GM23338 (cell line): ENCODE data around the gene LSM11. TPM values are rescaled to one million over a fixed set of nuclear protein-coding genes. Genes with fewer than 3 reads are reported as not detected.
A peak's percentile ranks its signal among the peaks of the same experiment; 100 is the strongest.

Experiments used
- ATAC-seq: fragments of 200-7000 bp; cut with Tn5 transposase; 3 replicates; pipeline ENCODE4 v1.9.1; 2020
- DNase-seq: peaks from one replicate; pipeline ENCODE4 v3.0.0-alpha.2; 2015; ENCODE audit warnings: low spot score
- H2AFZ ChIP-seq: fragments of 200-600 bp; sonication (generic); 2 replicates; pipeline ENCODE4 v1.8.0; 2016; ENCODE audit warnings: antibody characterized with exemption, mild to moderate bottlenecking, moderate library complexity
- H3F3A ChIP-seq: fragments of 200-600 bp; sonication (generic); replicated peaks from 2 replicates; pipeline ENCODE4 v1.8.0; 2017; ENCODE audit warnings: antibody characterized with exemption, mixed run types, low read depth
- H3K27ac ChIP-seq: fragments of 200-600 bp; sonication (generic); 2 replicates; pipeline ENCODE4 v1.6.1; 2016; ENCODE audit warnings: low read depth
- H3K27me3 ChIP-seq: fragments of 200-600 bp; sonication (generic); 2 replicates; pipeline ENCODE4 v1.8.0; 2016; ENCODE audit warnings: mild to moderate bottlenecking, mixed run types, moderate library complexity; ENCODE audit not compliant: insufficient read depth
- H3K36me3 ChIP-seq: fragments of 200-600 bp; sonication (generic); 2 replicates; pipeline ENCODE4 v1.8.0; 2016; ENCODE audit warnings: mild to moderate bottlenecking; ENCODE audit not compliant: insufficient read depth
- H3K4me1 ChIP-seq: fragments of 200-600 bp; sonication (generic); 2 replicates; pipeline ENCODE4 v1.8.0; 2016; ENCODE audit warnings: mild to moderate bottlenecking, moderate library complexity; ENCODE audit not compliant: insufficient read depth
- H3K4me2 ChIP-seq: fragments of 200-600 bp; sonication (generic); 2 replicates; pipeline ENCODE4 v1.7.1; 2017; ENCODE audit warnings: mixed run types
- H3K4me3 ChIP-seq: fragments of 200-600 bp; sonication (generic); 2 replicates; pipeline ENCODE4 v1.6.1; 2016; ENCODE audit warnings: mixed run types
- H3K79me2 ChIP-seq: fragments of 200-600 bp; sonication (generic); replicated peaks from 2 replicates; pipeline ENCODE4 v1.8.0; 2017; ENCODE audit warnings: mild to moderate bottlenecking; ENCODE audit not compliant: insufficient read depth
- H3K9me2 ChIP-seq: fragments of 200-600 bp; sonication (generic); 2 replicates; pipeline ENCODE4 v1.8.0; 2017; ENCODE audit not compliant: insufficient read depth
- H4K20me1 ChIP-seq: fragments of 200-600 bp; sonication (generic); replicated peaks from 2 replicates; pipeline ENCODE4 v1.8.0; 2017; ENCODE audit warnings: mild to moderate bottlenecking; ENCODE audit not compliant: insufficient read depth
- H3K27ac Mint-ChIP-seq: 2 replicates; pipeline ENCODE4 v1.8.0; 2020; ENCODE audit warnings: inconsistent platforms, mild to moderate bottlenecking, moderate library complexity, mixed read lengths
- H3K27me3 Mint-ChIP-seq: 3 replicates; pipeline ENCODE4 v1.8.0; 2022; ENCODE audit warnings: low read depth, mild to moderate bottlenecking, moderate library complexity, mixed read lengths, inconsistent platforms; ENCODE audit not compliant: insufficient read depth, poor library complexity
- H3K36me3 Mint-ChIP-seq: 3 replicates; pipeline ENCODE4 v1.8.0; 2021; ENCODE audit warnings: low read depth, mild to moderate bottlenecking, inconsistent platforms, moderate library complexity, mixed read lengths
- H3K4me1 Mint-ChIP-seq: 3 replicates; pipeline ENCODE4 v1.8.0; 2020; ENCODE audit warnings: mild to moderate bottlenecking, inconsistent platforms, mixed read lengths
- H3K4me3 Mint-ChIP-seq: 3 replicates; pipeline ENCODE4 v1.8.0; 2021; ENCODE audit warnings: moderate library complexity, mild to moderate bottlenecking, inconsistent platforms, mixed read lengths
- H3K9me3 Mint-ChIP-seq: 3 replicates; pipeline ENCODE4 v1.8.0; 2020; ENCODE audit warnings: moderate library complexity, mild to moderate bottlenecking, inconsistent platforms, mixed read lengths
- CTCF ChIP-seq, 2 experiments: fragments of 200-600 bp in 1 of 2; sonication (generic) in 1 of 2; conservative IDR thresholded peaks; 2 replicates each; pipeline versions ENCODE4 v1.5.1 to v1.6.1; 2016 to 2017; ENCODE audit warnings: antibody characterized with exemption in 2 of 2, low read depth in 2 of 2, mild to moderate bottlenecking in 2 of 2, moderate library complexity in 1 of 2
- EZH2 ChIP-seq: fragments of 200-600 bp; sonication (generic); IDR thresholded peaks from one replicate; pipeline ENCODE4 v1.8.0; 2017; ENCODE audit warnings: antibody characterized with exemption, mild to moderate bottlenecking, low read depth; ENCODE audit not compliant: unreplicated experiment
- EZH2phosphoT487 ChIP-seq: fragments of 200-600 bp; sonication (generic); IDR thresholded peaks from one replicate; pipeline ENCODE4 v1.8.1; 2018; ENCODE audit warnings: antibody characterized with exemption; ENCODE audit not compliant: unreplicated experiment
- JUNB ChIP-seq: IDR thresholded peaks from one replicate; pipeline ENCODE4 v1.6.1; 2016; ENCODE audit warnings: antibody characterized with exemption; ENCODE audit not compliant: unreplicated experiment
- ZNF331 ChIP-seq: fragments of 250-450 bp; sonication (Bioruptor Pico); IDR thresholded peaks from 2 replicates; pipeline ENCODE4 v1.5.0; 2020; ENCODE audit warnings: low read depth, mild to moderate bottlenecking, moderate library complexity
- ZNF462 ChIP-seq: fragments of 250-450 bp; sonication (Bioruptor Pico); IDR thresholded peaks from 2 replicates; pipeline ENCODE4 v1.5.0; 2020; ENCODE audit warnings: mild to moderate bottlenecking, moderate library complexity
- polyA plus RNA-seq: library from polyadenylated mRNA; unstranded; fragments of >200 nt; fragmentation: Nextera tagmentation; extraction: Ambion mirVana; gene quantifications from 2 replicates; pipeline ENCODE4 v1.2.1, GENCODE V29; 2016
- total RNA-seq: library from RNA; depleted of rRNA; stranded (reverse); fragments of >200 nt; shearing (Covaris generic); gene quantifications from 2 replicates; pipeline ENCODE4 v1.2.3, GENCODE V29; 2014

LSM11 gene
- total and polyA plus RNA-seq, 2 experiments from 2014 or later: 1.2 to 3.8 TPM

- Mint-ChIP-seq H3K27me3 (peaks cover 12% of the 10 kb centered on the region), H3K4me3 (no peak overlapping the region), H3K9me3 (no peaks in the 10 kb centered on the region), H3K36me3 (peaks cover 65% of the 10 kb centered on the region), H3K4me1 (peaks cover 5% of the 10 kb centered on the region; the same call in 2 of the 3 replicates), H3K27ac (no peak overlapping the region)
- Histone ChIP-seq H3K27me3 (no peaks in the 10 kb centered on the region), H3K9me2 (no peaks in the 10 kb centered on the region), H2AFZ (no peak overlapping the region), H4K20me1 (peaks cover 16% of the 10 kb centered on the region), H3K79me2 (peaks cover 3% of the 10 kb centered on the region; the same call in 1 of the 2 replicates), H3K36me3 (peaks cover 45% of the 10 kb centered on the region), H3K4me2 (no peak overlapping the region), H3K4me1 (no peaks in the 10 kb centered on the region), H3F3A (no peaks in the 10 kb centered on the region), H3K27ac (no peak overlapping the region), H3K4me3 (no peak overlapping the region)
- DNase-seq: no peak
- no peak for ATAC-seq
- no peak for TF ChIP-seq EZH2
- TF ChIP-seq EZH2phosphoT487: no peak
- no peak for TF ChIP-seq JUNB
- no peak for TF ChIP-seq ZNF331 (CRISPR knock-in tag)
Observed at GRCh38 chr5:157735991-157736390, 7.5 kb upstream of the LSM11 start.

- H3K27me3 ChIP-seq: peaks cover 7% of the 10 kb centered on the region
- peaks cover 4% of the 10 kb centered on the region; the same call in 2 of the 3 replicates for H3K4me1 Mint-ChIP-seq
- H3K27me3 Mint-ChIP-seq: peaks cover 10% of the 10 kb centered on the region
- no peaks in the 10 kb centered on the region for H3F3A ChIP-seq
- H2AFZ ChIP-seq: no peak overlapping the region
- H3K36me3 Mint-ChIP-seq: peaks cover 48% of the 10 kb centered on the region
- H3K4me3 ChIP-seq: no peak overlapping the region
- H4K20me1 ChIP-seq: peaks cover 7% of the 10 kb centered on the region
- H3K4me1 ChIP-seq: peaks cover 4% of the 10 kb centered on the region; the same call in 1 of the 2 replicates
- no peak for TF ChIP-seq EZH2phosphoT487
- DNase-seq (no peak), ATAC-seq (no peak)
- no peaks in the 10 kb centered on the region for H3K9me2 ChIP-seq
- H3K79me2 ChIP-seq: no peaks in the 10 kb centered on the region
- peaks cover 35% of the 10 kb centered on the region for H3K36me3 ChIP-seq
- no peak overlapping the region for H3K4me2 ChIP-seq
- H3K27ac ChIP-seq: no peak overlapping the region
- no peak overlapping the region for H3K27ac Mint-ChIP-seq
- no peaks in the 10 kb centered on the region for H3K9me3 Mint-ChIP-seq
- no peak overlapping the region for H3K4me3 Mint-ChIP-seq
Observed at GRCh38 chr5:157739388-157740228, 3.9 kb upstream of the LSM11 start.

GRCh38 chr5:157740229-157740610, 3.3 kb upstream of the LSM11 start:
- ATAC-seq: peak; percentile 57
- Histone ChIP-seq H3K4me2 (no peak overlapping the region), H4K20me1 (peaks cover 7% of the 10 kb centered on the region), H3K27ac (no peak overlapping the region), H2AFZ (no peak overlapping the region), H3K9me2 (no peaks in the 10 kb centered on the region), H3K4me3 (no peak overlapping the region), H3F3A (no peaks in the 10 kb centered on the region), H3K36me3 (peaks cover 31% of the 10 kb centered on the region), H3K4me1 (peaks cover 4% of the 10 kb centered on the region; the same call in 1 of the 2 replicates), H3K27me3 (peaks cover 13% of the 10 kb centered on the region), H3K79me2 (no peaks in the 10 kb centered on the region)
- TF ChIP-seq EZH2 (no peak), ZNF462 (CRISPR knock-in tag) (no peak), CTCF (conservative IDR thresholded peaks at IDR 0.05; ENCODE audit: low read depth in 2 of 2) (peak; percentile 80 to 86)
- peaks cover 12% of the 10 kb centered on the region for H3K27me3 Mint-ChIP-seq
- H3K36me3 Mint-ChIP-seq: peaks cover 46% of the 10 kb centered on the region
- H3K4me1 Mint-ChIP-seq: peaks cover 5% of the 10 kb centered on the region; the same call in 2 of the 3 replicates
- peak; percentile 79 for DNase-seq
- H3K4me3 Mint-ChIP-seq: no peak overlapping the region
- H3K27ac Mint-ChIP-seq: peak overlapping the region; percentile 6; the same call in 1 of the 2 replicates
- no peaks in the 10 kb centered on the region for H3K9me3 Mint-ChIP-seq
